GM15510 (cell line): ENCODE results near the gene MYH16.
A peak's percentile ranks its signal among the peaks of the same experiment; 100 is the strongest.

Experiments
- POLR2A ChIP-seq: IDR thresholded peaks from 3 replicates; pipeline ENCODE4 v1.6.1; 2011; ENCODE audit warnings: borderline replicate concordance; ENCODE audit not compliant: insufficient read length; ENCODE audit errors: extremely low read depth

The MYH16 gene

DNA sequence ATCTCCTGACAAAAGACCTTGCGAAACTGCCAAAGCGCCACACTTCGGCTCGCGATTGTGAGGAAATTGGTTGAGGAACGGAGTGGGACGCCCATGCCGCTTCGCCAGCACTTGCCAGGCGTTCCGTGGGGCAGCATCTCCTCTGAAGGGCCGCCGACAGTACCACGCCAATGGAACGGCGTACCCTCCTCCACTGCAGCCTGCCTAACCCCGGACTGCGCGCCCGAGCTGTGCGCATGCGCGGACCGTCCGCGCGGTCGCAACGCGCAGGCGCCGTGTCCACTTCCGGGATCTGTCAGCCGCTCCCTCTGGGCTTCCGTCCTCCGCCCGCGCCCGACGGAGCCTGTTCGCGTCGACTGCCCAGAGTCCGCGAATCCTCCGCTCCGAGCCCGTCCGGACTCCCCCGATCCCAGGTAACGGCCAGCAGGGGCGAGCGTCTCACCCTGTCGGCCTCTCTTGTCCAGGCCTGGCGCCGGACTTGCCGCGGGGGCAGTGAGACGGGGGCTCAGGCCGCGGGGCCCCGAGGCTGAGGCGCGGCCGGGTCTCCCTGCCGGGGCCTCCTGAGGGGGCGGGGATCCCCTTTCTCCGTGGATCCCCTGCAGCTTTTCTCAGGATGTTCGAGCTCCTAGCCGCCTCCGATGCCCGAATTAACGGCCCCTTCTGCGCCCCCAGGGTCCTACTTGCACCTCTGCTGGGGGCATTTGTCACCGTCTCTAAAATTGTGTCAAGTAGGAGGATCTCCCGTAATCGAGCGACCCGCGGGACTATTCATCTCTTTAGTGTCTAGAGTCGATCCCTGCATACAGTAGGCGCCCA, 53.2 kb downstream of the MYH16 start, which contains the start of gene ARPC1A:
Gene ARPC1A, plus strand, starts transcription at position 307 of the 816 bp plus-strand sequence. CDS start 7,456 bp downstream, outside the sequence.
- TF ChIP-seq POLR2A: peak; percentile 99

DNA sequence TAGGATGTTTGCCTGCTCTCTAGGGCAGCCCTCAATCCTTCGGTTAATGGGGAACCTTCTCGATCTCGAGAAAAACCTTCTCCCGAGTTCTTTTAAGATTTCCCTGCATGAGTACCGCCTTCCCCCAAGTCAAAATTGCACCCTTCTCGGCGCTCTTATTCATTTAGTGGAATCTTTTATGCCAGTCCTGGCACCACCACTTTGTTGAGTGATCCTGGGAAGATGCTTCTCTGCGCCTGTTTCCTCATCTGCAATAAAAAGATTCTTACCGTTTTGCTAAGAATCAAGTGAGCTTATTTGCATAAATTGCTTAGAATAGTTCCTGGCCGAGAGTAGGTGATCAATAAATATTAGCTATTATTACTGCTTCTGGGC, 53.8 kb downstream of the MYH16 start:
- TF ChIP-seq POLR2A: no peak

DNA sequence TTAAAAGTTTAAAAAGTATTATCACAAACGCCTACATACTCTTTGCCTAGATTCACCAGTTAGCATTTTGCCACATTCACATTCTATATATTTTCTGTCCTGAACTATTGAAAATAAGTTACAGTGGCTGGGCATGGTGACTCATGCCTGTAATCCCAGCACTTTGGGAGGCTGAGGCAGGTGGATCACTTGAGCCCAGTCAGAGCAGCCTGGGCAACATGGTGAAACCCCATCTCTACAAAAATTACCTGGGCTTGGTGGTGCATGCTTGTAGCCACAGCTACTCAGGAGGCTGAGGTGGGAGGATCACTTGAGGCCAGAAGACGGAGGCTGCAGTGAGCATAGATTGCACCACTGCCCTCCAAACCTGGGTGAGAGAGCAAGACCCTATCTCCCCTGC, 58.4 kb downstream of the MYH16 start:
- TF ChIP-seq POLR2A: no peak

- TF ChIP-seq POLR2A: no peak
Observed at GRCh38 chr7:99339595-99339994, 67.0 kb downstream of the MYH16 start.

GRCh38 chr7:99340659-99341058, 68.0 kb downstream of the MYH16 start:
- no peak for TF ChIP-seq POLR2A

- no peak for TF ChIP-seq POLR2A
Observed at GRCh38 chr7:99344061-99344647, 71.5 kb downstream of the MYH16 start.

GRCh38 chr7:99352247-99352646, 79.6 kb downstream of the MYH16 start:
- no peak for TF ChIP-seq POLR2A

DNA sequence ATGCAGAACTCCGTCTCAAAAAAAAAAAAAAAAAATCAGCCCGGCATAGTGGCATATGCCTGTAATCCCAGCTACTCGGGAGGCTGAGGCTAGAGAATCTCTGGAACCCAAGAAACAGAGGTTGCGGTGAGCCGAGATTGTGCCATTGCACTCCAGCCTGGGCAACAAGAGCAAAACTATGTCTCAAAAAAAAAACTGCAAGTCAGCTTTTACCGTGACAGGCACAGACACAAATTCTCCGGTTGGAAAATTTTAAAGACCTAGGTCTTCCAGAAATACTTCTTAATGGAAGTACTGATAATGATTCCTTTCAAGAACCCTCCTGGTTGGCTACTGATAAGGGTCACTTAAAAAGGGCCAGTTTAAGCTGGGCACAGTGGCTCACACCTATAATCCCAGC, 82.5 kb downstream of the MYH16 start:
- no peak for TF ChIP-seq POLR2A

DNA sequence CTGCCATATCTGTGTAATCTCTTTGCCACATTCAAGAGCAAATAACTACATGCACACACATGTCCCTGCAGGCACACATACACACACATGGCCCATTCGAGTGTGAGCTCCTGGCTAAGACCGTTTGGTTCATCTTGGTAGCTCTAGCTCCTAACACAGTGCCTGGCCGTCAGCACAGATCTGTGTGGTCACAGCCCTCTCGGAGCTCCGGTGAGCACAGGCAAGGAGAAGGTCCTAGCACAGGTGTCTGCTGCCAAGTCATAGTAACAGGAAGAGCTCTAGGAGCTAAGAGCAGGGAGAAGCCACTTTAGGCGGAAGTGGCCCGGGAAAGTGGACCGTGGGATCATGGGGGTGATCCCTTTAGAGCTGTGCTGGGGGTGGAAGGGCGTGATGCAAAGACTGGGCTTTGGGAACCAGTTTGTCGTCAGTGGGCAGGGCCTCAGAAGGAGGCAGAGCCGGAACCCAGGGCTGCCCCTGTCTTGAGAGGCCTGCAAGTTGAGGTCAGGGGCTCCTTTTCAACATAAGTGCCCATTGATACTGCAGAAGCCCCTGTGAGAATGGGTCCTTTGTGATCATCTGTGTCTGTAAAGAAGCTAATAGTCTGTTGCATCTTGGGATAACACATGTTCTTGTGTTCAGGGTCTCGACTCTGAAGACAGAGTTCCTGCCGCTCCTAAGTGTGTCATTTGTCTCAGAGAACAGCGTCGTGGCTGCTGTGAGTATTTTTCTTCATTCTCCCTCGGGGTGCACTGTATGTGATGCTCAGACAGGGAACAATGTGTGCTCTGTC, 85.3 kb downstream of the MYH16 start:
- no peak for TF ChIP-seq POLR2A

- no peak for TF ChIP-seq POLR2A
Observed at GRCh38 chr7:99359465-99360154, 87.0 kb downstream of the MYH16 start.
